Measurements from ENCODE around the gene HGS. TPM values are rescaled to one million over a fixed set of nuclear protein-coding genes. Genes with fewer than 3 reads are reported as not detected.
A peak's percentile ranks its signal among the peaks of the same experiment; 100 is the strongest.

HGS gene
- total RNA-seq, 1 donor from 2014 or later: 36.6 TPM

GRCh38 chr17:81676906-81677305 lies 6.9 kb upstream of the HGS start:
- ATAC-seq: no peak
- peak; percentile 50 for DNase-seq (ENCODE audit: missing footprints)
- intact Hi-C loops (cut with DNase I): no loop called here

DNA sequence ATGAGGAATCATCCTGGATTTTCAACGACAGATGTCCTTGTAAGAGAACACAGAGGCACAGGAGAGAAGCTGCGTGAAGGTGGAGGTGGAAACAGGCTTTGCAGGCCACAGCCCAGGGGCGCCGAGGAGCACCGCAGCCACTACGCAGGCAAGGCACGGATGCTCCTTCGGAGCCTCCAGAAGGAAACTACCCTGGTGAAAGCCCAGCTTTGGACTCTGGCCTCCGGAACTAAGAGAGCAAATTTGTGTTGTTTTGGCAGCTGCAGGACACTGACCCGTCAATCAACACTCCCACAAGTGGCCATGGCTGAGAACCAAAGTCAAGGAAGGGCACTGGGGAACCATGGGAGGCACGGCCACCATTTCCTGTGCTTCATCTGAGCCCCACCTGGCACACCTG lies 3.7 kb upstream of the HGS start:
- intact Hi-C loops (cut with DNase I): loop anchor here (5.0 kb wide), 1 partner anchor 43 kb away; the partner anchor contains the start of genes NPLOC4 and TSPAN10
- DNase-seq (ENCODE audit: missing footprints) (no peak), ATAC-seq (no peak)

- ATAC-seq (no peak), DNase-seq (ENCODE audit: missing footprints) (no peak)
- intact Hi-C loops (cut with DNase I): loop anchor here (5.0 kb wide), 1 partner anchor 44 kb away; the partner anchor contains the start of genes NPLOC4 and TSPAN10
These were observed 2.1 kb upstream of the HGS start for GRCh38 chr17:81681672-81682071.

- intact Hi-C loops (cut with DNase I): loop anchor here (5.0 kb wide), 1 partner anchor 45 kb away; the partner anchor contains the start of genes NPLOC4 and TSPAN10
- ATAC-seq (no peak), DNase-seq (ENCODE audit: missing footprints) (no peak)
These were observed 1.1 kb upstream of the HGS start for GRCh38 chr17:81682565-81683207.

GRCh38 chr17:81683208-81683583 lies 615 bp upstream of the HGS start:
- DNase-seq (ENCODE audit: missing footprints) (peak; percentile 78), ATAC-seq (no peak)
- intact Hi-C loops (cut with DNase I): loop anchor here (5.0 kb wide), 1 partner anchor 46 kb away; the partner anchor contains the start of genes NPLOC4 and TSPAN10

- ATAC-seq: no peak
These were observed 666 bp downstream of the HGS start for GRCh38 chr17:81684442-81684911.

DNA sequence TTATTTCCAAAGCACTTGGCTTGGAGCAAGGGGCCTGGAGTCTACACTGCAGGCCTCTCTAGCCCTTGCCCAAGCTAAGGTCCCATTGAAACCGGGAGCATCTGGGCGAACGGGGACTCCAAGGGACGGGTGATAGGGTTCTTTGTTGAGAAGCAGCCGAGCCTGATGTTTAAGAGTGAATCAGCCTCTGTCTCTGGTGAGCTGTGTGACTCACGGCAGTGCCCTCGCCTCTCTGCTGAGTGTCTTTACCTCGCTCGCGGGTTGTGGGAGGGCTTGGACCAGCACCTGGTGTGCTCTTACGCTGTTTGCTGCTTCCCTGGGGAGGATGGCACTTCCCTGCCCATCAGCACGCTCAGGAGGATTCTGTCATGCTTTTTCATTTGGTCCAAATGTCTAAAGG lies 1.3 kb downstream of the HGS start:
- DNase-seq (ENCODE audit: missing footprints) (no peak), ATAC-seq (no peak)
- intact Hi-C loops (cut with DNase I): no loop called here

More at GRCh38 chr17:81684442-81684911, 666 bp downstream of the HGS start:
- DNase-seq (ENCODE audit: missing footprints): peak; percentile 65
- intact Hi-C loops (cut with DNase I): loop anchor here (5.0 kb wide), 1 partner anchor 47 kb away; the partner anchor contains the start of genes NPLOC4 and TSPAN10

DNA sequence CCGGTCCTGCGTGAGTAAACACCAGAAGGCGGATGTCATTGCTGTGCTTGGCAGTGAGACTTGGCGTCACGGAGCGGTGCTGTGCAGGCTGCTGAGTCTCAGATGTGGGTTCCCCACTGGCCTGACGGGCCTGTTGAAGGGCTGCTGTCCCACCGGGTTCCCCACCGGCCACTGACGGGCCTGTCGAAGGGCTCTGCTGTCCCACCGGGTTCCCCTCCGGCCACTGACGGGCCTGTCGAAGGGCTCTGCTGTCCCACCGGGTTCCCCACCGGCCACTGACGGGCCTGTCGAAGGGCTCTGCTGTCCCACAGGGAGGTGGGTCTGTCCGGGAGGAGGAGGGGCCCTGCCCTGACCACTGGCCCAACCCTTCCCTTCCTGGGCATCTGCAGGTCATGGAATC lies 2.8 kb downstream of the HGS start:
- intact Hi-C loops (cut with DNase I): no loop called here
- DNase-seq (ENCODE audit: missing footprints) (no peak), ATAC-seq (no peak)

- intact Hi-C loops (cut with DNase I): no loop called here
- peak; percentile 45 for DNase-seq (ENCODE audit: missing footprints)
- no peak for ATAC-seq
These were observed 4.1 kb downstream of the HGS start for GRCh38 chr17:81687770-81688541.

DNA sequence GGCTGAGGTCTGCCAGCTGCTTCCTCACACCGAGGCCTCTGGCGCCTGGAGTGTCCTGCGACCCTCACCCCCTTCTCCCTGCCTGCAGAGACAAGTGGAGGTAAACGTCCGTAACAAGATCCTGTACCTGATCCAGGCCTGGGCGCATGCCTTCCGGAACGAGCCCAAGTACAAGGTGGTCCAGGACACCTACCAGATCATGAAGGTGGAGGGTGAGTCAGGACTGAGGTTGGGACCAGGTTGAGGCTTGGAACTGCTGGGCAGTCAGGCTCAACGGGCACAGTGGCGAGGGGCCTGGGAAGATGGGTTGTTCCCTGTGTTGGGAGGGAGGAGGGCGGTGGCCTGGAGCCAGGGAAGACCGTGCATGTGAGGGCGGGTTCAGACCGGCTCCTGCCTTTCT lies 4.8 kb downstream of the HGS start:
- DNase-seq (ENCODE audit: missing footprints) (no peak), ATAC-seq (no peak)
- intact Hi-C loops (cut with DNase I): no loop called here

DNA sequence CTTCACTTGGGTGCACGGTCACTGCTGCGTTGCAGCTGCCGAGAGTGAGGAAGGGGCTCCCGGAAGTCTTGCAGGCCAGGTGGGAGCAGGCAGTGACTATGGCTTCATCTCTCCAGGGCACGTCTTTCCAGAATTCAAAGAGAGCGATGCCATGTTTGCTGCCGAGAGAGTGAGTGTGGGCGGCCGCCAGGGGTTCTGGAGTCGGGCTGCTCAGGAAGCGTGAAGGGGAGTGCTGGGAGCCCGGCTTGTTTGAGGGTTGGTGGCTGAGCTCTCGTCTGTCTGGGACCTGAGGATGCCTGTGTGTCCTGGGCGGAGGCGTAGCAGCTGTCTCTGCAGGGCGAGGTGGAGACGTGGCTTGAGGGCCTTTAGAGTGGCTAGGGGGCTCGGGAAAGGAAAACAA lies 6.3 kb downstream of the HGS start:
- DNase-seq (ENCODE audit: missing footprints) (no peak), ATAC-seq (no peak)
- intact Hi-C loops (cut with DNase I): no loop called here

GRCh38 chr17:81690549-81690948 lies 6.7 kb downstream of the HGS start:
- DNase-seq (ENCODE audit: missing footprints) (no peak), ATAC-seq (no peak)
- intact Hi-C loops (cut with DNase I): no loop called here

DNA sequence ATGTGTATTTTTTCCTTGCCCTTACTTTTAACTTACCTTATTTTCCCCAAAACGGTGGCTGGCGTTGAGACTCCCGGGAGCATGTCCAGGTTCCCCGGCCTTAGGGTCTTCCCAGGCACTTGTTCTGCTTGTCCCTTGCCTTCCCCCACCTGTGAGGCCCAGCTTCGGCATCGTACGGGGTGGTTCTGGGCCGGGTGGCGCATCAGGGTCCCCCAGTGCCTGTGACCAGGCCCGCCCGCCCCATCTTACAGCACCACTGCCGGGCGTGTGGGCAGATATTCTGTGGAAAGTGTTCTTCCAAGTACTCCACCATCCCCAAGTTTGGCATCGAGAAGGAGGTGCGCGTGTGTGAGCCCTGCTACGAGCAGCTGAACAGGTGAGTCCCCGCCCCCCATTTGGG lies 7.4 kb downstream of the HGS start:
- DNase-seq (ENCODE audit: missing footprints) (no peak), ATAC-seq (no peak)
- intact Hi-C loops (cut with DNase I): no loop called here

DNA sequence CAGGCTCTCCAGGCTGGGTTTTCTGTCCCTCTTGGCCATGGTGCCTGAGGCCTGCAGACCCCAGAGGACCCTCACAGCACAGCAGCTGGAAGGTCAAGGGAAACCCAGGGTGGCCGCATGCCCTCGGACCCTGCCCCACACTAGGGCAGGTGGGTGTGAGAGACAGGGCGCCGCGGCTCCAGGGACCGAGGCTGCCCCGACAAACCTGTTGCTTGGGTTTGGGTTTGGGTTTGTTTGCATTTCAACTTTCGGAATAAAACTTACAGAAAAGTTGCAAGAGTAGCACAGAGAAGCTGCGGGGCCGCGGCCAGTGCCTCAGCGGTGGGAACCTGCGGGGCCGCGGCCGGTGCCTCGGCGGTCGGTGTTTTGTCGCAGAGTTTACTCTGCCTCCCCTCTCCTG lies 7.8 kb downstream of the HGS start:
- intact Hi-C loops (cut with DNase I): no loop called here
- no peak for DNase-seq (ENCODE audit: missing footprints)
- ATAC-seq: no peak

DNA sequence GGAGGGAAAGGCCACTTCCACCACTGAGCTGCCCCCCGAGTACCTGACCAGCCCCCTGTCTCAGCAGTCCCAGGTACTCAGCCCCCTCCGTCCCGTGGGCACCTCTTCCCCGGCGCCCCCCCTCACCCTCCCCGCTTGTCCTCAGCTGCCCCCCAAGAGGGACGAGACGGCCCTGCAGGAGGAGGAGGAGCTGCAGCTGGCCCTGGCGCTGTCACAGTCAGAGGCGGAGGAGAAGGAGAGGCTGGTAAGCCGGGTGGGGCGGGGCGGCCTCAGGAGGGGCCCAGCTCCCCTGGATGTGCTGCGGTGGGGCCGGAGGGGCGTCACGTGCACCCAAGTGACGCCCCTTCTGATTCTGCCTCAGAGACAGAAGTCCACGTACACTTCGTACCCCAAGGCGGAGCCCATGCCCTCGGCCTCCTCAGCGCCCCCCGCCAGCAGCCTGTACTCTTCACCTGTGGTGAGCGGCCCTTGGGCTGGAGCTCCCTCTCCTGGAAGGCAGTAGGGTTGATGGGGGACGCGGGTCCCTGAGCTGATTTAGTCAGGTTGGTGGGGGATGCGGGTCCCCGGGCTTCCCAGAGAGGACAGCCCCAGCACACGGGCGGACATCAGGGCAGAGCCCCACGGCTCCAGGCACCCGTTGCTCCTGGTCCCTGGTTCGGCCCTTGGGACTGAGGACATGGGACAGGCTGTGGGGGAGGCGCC lies 9.8 kb downstream of the HGS start:
- no peak for ATAC-seq
- DNase-seq (ENCODE audit: missing footprints): no peak
- intact Hi-C loops (cut with DNase I): no loop called here

DNA sequence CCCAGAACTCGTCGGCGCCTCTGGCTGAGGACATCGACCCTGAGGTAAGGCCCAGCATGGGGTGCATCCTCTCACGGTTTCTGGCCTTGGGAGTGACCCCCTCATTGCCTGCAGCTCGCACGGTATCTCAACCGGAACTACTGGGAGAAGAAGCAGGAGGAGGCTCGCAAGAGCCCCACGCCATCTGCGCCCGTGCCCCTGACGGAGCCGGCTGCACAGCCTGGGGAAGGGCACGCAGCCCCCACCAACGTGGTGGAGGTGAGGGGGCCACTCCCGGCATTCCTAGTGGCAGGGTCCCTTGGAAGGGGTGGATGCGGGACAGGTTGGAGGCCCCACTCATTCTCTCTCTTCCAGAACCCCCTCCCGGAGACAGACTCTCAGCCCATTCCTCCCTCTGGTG lies 11.0 kb downstream of the HGS start:
- DNase-seq (ENCODE audit: missing footprints) (no peak), ATAC-seq (no peak)
- intact Hi-C loops (cut with DNase I): no loop called here

DNA sequence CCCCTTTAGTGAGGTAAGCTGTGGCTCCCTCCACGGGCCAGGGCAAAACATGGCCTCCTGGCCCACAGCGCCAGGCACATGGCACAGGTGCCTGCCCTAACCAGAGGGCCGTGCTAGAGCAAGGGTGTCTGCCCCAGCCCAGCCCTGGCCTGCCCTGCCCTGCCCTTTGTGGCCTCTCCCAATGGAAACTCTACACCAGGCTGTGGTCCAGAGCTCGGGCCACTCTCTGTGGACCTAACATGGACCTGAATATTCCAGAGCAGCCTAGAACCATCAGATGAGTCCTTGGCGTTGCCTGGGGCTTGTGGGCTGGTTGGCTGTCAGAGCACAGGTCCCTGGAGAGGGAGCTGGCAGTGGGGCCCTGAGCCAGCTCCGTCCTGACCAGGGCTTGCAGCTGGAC lies 11.4 kb downstream of the HGS start:
- no peak for ATAC-seq
- DNase-seq (ENCODE audit: missing footprints): no peak
- intact Hi-C loops (cut with DNase I): no loop called here

DNA sequence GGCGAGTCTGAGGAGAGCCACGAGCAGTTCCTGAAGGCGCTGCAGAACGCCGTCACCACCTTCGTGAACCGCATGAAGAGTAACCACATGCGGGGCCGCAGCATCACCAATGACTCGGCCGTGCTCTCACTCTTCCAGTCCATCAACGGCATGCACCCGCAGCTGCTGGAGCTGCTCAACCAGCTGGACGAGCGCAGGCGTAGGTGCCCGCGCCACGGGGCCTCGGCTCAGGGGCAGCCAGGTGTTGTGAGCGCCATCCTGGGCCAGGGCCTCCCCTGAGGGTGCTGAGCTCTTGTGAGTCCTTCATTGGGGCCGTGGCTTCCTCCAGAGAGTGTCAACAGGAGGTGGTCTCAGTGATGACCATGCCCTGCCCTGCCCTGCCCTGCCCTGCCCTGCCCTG lies 12.0 kb downstream of the HGS start:
- ATAC-seq (no peak), DNase-seq (ENCODE audit: missing footprints) (no peak)
- intact Hi-C loops (cut with DNase I): no loop called here

DNA sequence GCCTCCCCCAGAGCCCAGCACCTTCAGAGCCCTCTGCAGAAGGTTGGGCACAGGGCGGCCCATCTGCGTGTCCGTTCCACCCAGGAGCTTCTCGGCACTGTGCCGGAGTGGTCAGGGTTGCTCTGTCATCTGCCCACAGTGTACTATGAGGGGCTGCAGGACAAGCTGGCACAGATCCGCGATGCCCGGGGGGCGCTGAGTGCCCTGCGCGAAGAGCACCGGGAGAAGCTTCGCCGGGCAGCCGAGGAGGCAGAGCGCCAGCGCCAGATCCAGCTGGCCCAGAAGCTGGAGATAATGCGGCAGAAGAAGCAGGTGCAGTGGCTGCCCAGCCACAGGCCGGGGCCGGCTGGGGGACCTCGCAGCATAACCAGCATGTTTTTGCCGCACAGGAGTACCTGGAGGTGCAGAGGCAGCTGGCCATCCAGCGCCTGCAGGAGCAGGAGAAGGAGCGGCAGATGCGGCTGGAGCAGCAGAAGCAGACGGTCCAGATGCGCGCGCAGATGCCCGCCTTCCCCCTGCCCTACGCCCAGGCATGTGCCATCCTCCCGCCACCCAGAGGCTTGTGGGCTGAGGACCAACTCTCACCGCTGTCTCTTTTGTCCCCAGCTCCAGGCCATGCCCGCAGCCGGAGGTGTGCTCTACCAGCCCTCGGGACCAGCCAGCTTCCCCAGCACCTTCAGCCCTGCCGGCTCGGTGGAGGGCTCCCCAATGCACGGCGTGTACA lies 12.6 kb downstream of the HGS start:
- ATAC-seq: peak; percentile 6
- intact Hi-C loops (cut with DNase I): no loop called here
- DNase-seq (ENCODE audit: missing footprints): no peak

Measured in Right ventricle myocardium inferior (tissue), 1 donor.